Upper lobe of right lung (tissue), 1 donor: Measurements from ENCODE around the gene ROBO3. TPM values are rescaled to one million over a fixed set of nuclear protein-coding genes. Genes with fewer than 3 reads are reported as not detected.

ENCODE experiments used
- ATAC-seq: fragments of 200-7000 bp; cut with Tn5 transposase; one replicate; pipeline ENCODE4 v1.9.1; 2020; ENCODE audit warnings: mild to moderate bottlenecking, moderate library complexity
- DNase-seq: peaks from one replicate; pipeline ENCODE4 v3.0.0-alpha.2; 2020
- H3K27ac ChIP-seq: fragments of 200-600 bp; one replicate; pipeline ENCODE4 v1.8.0; 2022
- H3K27me3 ChIP-seq: fragments of 200-600 bp; one replicate; pipeline ENCODE4 v1.8.0; 2022; ENCODE audit warnings: mild to moderate bottlenecking
- H3K36me3 ChIP-seq: fragments of 200-600 bp; one replicate; pipeline ENCODE4 v1.8.0; 2022
- H3K4me1 ChIP-seq: fragments of 200-600 bp; one replicate; pipeline ENCODE4 v1.8.0; 2022
- H3K4me3 ChIP-seq: fragments of 200-600 bp; one replicate; pipeline ENCODE4 v1.8.0; 2022; ENCODE audit warnings: mild to moderate bottlenecking
- H3K9me3 ChIP-seq: fragments of 200-600 bp; one replicate; pipeline ENCODE4 v1.8.0; 2022
- CTCF ChIP-seq: fragments of 200-600 bp; IDR thresholded peaks from one replicate; pipeline ENCODE4 v1.8.0; 2022; ENCODE audit warnings: antibody characterized with exemption
- intact Hi-C: fragments of 100-400 bp; cut with DNase I; formaldehyde crosslinking; loops from one replicate; pipeline ENCODE4 v1.11.0; 2022
- total RNA-seq: library from RNA; stranded (reverse); fragmentation: NEBNext Ultra II Directional; extraction: Animal tissue kit (Norgen Biotek cat#: 25700); gene quantifications from one replicate; pipeline ENCODE4 v1.2.1, GENCODE V29; 2021
- donor health status: DM: no; HTN: yes; CAD: no; lungs with severe emphysema.

ROBO3 gene
- total RNA-seq, 1 donor from 2014 or later, result 12.6 TPM

- Histone ChIP-seq H3K27ac (no peak overlapping the region), H3K36me3 (no peaks in the 10 kb centered on the region), H3K9me3 (no peaks in the 10 kb centered on the region), H3K4me3 (no peak overlapping the region), H3K27me3 (no peaks in the 10 kb centered on the region), H3K4me1 (no peaks in the 10 kb centered on the region)
- no peak for ATAC-seq
- intact Hi-C loops, result no loop called here
- TF ChIP-seq CTCF, result no peak
- no peak for DNase-seq
Measured at GRCh38 chr11:124922831-124923230, 57.6 kb downstream of the ROBO3 start.

- no peak overlapping the region for H3K4me3 ChIP-seq
- no peak for TF ChIP-seq CTCF
- ATAC-seq (no peak), DNase-seq (no peak)
- no peaks in the 10 kb centered on the region for H3K9me3 ChIP-seq
- no peaks in the 10 kb centered on the region for H3K4me1 ChIP-seq
- no peaks in the 10 kb centered on the region for H3K36me3 ChIP-seq
- intact Hi-C loops, result no loop called here
- no peaks in the 10 kb centered on the region for H3K27me3 ChIP-seq
- no peak overlapping the region for H3K27ac ChIP-seq
Measured at GRCh38 chr11:124923296-124923695, 58.1 kb downstream of the ROBO3 start.

- H3K4me1 ChIP-seq, result no peaks in the 10 kb centered on the region
- ATAC-seq (no peak), DNase-seq (no peak)
- no peak for TF ChIP-seq CTCF
- H3K9me3 ChIP-seq, result no peaks in the 10 kb centered on the region
- H3K36me3 ChIP-seq, result no peaks in the 10 kb centered on the region
- no peaks in the 10 kb centered on the region for H3K27me3 ChIP-seq
- H3K27ac ChIP-seq, result no peak overlapping the region
- intact Hi-C loops, result no loop called here
- no peak overlapping the region for H3K4me3 ChIP-seq
Measured at GRCh38 chr11:124928942-124929665, 63.9 kb downstream of the ROBO3 start.

GRCh38 chr11:124930799-124931198 lies 65.6 kb downstream of the ROBO3 start:
- Histone ChIP-seq H3K36me3 (no peaks in the 10 kb centered on the region), H3K4me1 (no peaks in the 10 kb centered on the region), H3K9me3 (no peaks in the 10 kb centered on the region), H3K4me3 (no peak overlapping the region), H3K27me3 (no peaks in the 10 kb centered on the region), H3K27ac (no peak overlapping the region)
- TF ChIP-seq CTCF, result no peak
- intact Hi-C loops, result no loop called here
- no peak for ATAC-seq
- DNase-seq, result no peak

Other genes with a start within 250 kb of the ROBO3 start
- gene TBRG1, start 242.6 kb upstream of the ROBO3 start, total RNA-seq, result 44.9 TPM
- 41.6 TPM for gene SIAE, start 191.7 kb upstream of the ROBO3 start, total RNA-seq
- gene SPA17, start 191.5 kb upstream of the ROBO3 start, total RNA-seq, result 4.8 TPM
- gene NRGN, start 125.5 kb upstream of the ROBO3 start, total RNA-seq, result 79.9 TPM
- 40.1 TPM for gene VSIG2, start 113.2 kb upstream of the ROBO3 start, total RNA-seq
- gene ESAM, start 103.1 kb upstream of the ROBO3 start, total RNA-seq, result 164 TPM
- 13.3 TPM for gene MSANTD2, start 65.0 kb upstream of the ROBO3 start, total RNA-seq
- gene ROBO4, start 32.4 kb downstream of the ROBO3 start, total RNA-seq, result 75.0 TPM
- gene HEPN1, start 53.8 kb downstream of the ROBO3 start, total RNA-seq, result not detected
- 0.14 TPM for gene HEPACAM, start 70.6 kb downstream of the ROBO3 start, total RNA-seq
- gene CCDC15, start 88.8 kb downstream of the ROBO3 start, total RNA-seq, result 1.5 TPM
- 25.1 TPM for gene SLC37A2, start 197.9 kb downstream of the ROBO3 start, total RNA-seq
- gene TMEM218, start 246.2 kb downstream of the ROBO3 start, total RNA-seq, result 19.0 TPM